ENCODE data around the gene ST3GAL2. TPM values are rescaled to one million over a fixed set of nuclear protein-coding genes. Genes with fewer than 3 reads are reported as not detected.

ST3GAL2 gene
- total and polyA plus RNA-seq, 10 of the 15 experiments (the other 5 are each of a cell fraction or from before 2014, with no cell fraction given) = 0.95 to 61.7 (median 25.9) TPM

DNA sequence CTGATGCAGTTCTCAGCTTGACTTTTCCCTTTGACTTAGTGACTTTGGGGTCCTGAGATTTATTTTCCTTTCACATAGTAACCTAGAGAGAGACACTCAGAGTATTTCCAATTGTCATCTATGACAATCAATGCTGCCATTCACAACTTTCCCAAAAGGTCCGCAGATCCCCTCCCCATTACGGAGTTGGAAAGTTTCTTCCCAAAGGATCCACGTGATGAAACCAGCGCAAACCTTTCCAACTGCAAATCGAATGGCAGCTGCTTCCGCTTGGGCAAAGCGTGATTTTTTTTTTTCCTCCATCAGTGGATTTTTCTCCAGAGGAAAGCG, 15.0 kb upstream of the ST3GAL2 start (continued):
- TF ChIP-seq SREBF1 (IDR thresholded peaks at IDR 0.05; ENCODE audit: low read length) (no peak), FOXK2 (IDR thresholded peaks at IDR 0.05) (no peak), CBX5 (IDR thresholded peaks at IDR 0.05; ENCODE audit: low read depth) (no peak), BMI1 (IDR thresholded peaks at IDR 0.05; ENCODE audit: borderline replicate concordance) (no peak), SMAD1 (IDR thresholded peaks at IDR 0.05; ENCODE audit: low read depth, partially characterized antibody) (peak; percentile 48), TAF1 (IDR thresholded peaks at IDR 0.05; ENCODE audit: borderline replicate concordance, low read depth, low read length) (no peak), IKZF2 (IDR thresholded peaks at IDR 0.05) (peak; percentile 40 to 46; a peak in 3 of 4 replicates), RFX5 (IDR thresholded peaks at IDR 0.05; ENCODE audit: low read depth, low read length) (no peak), EP300 (IDR thresholded peaks at IDR 0.05; ENCODE audit: borderline replicate concordance in 1 of 2, control insufficient read depth in 1 of 2, low read depth in 2 of 2, low read length in 2 of 2) (no peak), EED (IDR thresholded peaks at IDR 0.05; ENCODE audit: low read depth) (peak; percentile 58), RCOR1 (conservative IDR thresholded peaks at IDR 0.05; ENCODE audit: low read depth, low read length) (no peak), CREB1 (IDR thresholded peaks at IDR 0.05; ENCODE audit: low read depth) (no peak), DPF2 (IDR thresholded peaks at IDR 0.05) (no peak), HCFC1 (IDR thresholded peaks at IDR 0.05; ENCODE audit: low read length) (no peak), RAD21 (IDR thresholded peaks at IDR 0.05; ENCODE audit: insufficient read depth, low read depth, low read length) (no peak), FOXM1 (IDR thresholded peaks at IDR 0.05; ENCODE audit: low read depth, low read length) (no peak), MEF2B (IDR thresholded peaks at IDR 0.05; ENCODE audit: partially characterized antibody, poor library complexity, severe bottlenecking) (no peak), POLR2AphosphoS5 (IDR thresholded peaks at IDR 0.05; ENCODE audit: low read length) (no peak), NR2C1 (IDR thresholded peaks at IDR 0.05) (no peak), RAD51 (IDR thresholded peaks at IDR 0.05) (peak; percentile 65; the same call in 1 of the 2 replicates)
- TF ChIP-seq, protein P1, sequence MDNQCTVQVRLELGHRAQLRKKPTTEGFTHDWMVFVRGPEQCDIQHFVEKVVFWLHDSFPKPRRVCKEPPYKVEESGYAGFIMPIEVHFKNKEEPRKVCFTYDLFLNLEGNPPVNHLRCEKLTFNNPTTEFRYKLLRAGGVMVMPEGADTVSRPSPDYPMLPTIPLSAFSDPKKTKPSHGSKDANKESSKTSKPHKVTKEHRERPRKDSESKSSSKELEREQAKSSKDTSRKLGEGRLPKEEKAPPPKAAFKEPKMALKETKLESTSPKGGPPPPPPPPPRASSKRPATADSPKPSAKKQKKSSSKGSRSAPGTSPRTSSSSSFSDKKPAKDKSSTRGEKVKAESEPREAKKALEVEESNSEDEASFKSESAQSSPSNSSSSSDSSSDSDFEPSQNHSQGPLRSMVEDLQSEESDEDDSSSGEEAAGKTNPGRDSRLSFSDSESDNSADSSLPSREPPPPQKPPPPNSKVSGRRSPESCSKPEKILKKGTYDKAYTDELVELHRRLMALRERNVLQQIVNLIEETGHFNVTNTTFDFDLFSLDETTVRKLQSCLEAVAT (IDR thresholded peaks at IDR 0.05) = no peak
- TF ChIP-seq, protein P2, sequence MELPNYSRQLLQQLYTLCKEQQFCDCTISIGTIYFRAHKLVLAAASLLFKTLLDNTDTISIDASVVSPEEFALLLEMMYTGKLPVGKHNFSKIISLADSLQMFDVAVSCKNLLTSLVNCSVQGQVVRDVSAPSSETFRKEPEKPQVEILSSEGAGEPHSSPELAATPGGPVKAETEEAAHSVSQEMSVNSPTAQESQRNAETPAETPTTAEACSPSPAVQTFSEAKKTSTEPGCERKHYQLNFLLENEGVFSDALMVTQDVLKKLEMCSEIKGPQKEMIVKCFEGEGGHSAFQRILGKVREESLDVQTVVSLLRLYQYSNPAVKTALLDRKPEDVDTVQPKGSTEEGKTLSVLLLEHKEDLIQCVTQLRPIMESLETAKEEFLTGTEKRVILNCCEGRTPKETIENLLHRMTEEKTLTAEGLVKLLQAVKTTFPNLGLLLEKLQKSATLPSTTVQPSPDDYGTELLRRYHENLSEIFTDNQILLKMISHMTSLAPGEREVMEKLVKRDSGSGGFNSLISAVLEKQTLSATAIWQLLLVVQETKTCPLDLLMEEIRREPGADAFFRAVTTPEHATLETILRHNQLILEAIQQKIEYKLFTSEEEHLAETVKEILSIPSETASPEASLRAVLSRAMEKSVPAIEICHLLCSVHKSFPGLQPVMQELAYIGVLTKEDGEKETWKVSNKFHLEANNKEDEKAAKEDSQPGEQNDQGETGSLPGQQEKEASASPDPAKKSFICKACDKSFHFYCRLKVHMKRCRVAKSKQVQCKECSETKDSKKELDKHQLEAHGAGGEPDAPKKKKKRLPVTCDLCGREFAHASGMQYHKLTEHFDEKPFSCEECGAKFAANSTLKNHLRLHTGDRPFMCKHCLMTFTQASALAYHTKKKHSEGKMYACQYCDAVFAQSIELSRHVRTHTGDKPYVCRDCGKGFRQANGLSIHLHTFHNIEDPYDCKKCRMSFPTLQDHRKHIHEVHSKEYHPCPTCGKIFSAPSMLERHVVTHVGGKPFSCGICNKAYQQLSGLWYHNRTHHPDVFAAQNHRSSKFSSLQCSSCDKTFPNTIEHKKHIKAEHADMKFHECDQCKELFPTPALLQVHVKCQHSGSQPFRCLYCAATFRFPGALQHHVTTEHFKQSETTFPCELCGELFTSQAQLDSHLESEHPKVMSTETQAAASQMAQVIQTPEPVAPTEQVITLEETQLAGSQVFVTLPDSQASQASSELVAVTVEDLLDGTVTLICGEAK (IDR thresholded peaks at IDR 0.05; ENCODE audit: borderline replicate concordance) = no peak
- TF ChIP-seq, protein P3, sequence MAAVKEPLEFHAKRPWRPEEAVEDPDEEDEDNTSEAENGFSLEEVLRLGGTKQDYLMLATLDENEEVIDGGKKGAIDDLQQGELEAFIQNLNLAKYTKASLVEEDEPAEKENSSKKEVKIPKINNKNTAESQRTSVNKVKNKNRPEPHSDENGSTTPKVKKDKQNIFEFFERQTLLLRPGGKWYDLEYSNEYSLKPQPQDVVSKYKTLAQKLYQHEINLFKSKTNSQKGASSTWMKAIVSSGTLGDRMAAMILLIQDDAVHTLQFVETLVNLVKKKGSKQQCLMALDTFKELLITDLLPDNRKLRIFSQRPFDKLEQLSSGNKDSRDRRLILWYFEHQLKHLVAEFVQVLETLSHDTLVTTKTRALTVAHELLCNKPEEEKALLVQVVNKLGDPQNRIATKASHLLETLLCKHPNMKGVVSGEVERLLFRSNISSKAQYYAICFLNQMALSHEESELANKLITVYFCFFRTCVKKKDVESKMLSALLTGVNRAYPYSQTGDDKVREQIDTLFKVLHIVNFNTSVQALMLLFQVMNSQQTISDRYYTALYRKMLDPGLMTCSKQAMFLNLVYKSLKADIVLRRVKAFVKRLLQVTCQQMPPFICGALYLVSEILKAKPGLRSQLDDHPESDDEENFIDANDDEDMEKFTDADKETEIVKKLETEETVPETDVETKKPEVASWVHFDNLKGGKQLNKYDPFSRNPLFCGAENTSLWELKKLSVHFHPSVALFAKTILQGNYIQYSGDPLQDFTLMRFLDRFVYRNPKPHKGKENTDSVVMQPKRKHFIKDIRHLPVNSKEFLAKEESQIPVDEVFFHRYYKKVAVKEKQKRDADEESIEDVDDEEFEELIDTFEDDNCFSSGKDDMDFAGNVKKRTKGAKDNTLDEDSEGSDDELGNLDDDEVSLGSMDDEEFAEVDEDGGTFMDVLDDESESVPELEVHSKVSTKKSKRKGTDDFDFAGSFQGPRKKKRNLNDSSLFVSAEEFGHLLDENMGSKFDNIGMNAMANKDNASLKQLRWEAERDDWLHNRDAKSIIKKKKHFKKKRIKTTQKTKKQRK (IDR thresholded peaks at IDR 0.05; ENCODE audit: low read depth, low read length) = no peak

All from GM12878 (cell line).